HepG2 (cell line): ENCODE data around the gene INO80B. TPM values are rescaled to one million over a fixed set of nuclear protein-coding genes. Genes with fewer than 3 reads are reported as not detected.

Experiments
- GABPA ChIP-seq, 2 experiments: IDR thresholded peaks; 2 replicates each; pipeline ENCODE4 v1.6.1; 2011 to 2016; ENCODE audit warnings: low read depth in 2 of 2, low read length in 1 of 2, missing biosample characterization in 1 of 2, missing genetic modification characterization in 1 of 2
- HOXA5 ChIP-seq: sonication (generic); formaldehyde crosslinking; IDR thresholded peaks from 2 replicates; pipeline ENCODE4 v1.4.0; 2020; ENCODE audit warnings: missing genetic modification reagents
- HOXD1 ChIP-seq: sonication (generic); formaldehyde crosslinking; IDR thresholded peaks from 2 replicates; pipeline ENCODE4 v1.5.0; 2020; ENCODE audit warnings: missing genetic modification reagents
- IKZF1 ChIP-seq: fragments of 450-650 bp; IDR thresholded peaks from 2 replicates; pipeline ENCODE4 v1.7.1; 2016
- NFRKB ChIP-seq: fragments of 450-650 bp; IDR thresholded peaks from 2 replicates; pipeline ENCODE4 v1.6.1; 2017
- SAP130 ChIP-seq: IDR thresholded peaks from 2 replicates; pipeline ENCODE4 v1.6.1; 2016; ENCODE audit warnings: low read depth
- STAT5B ChIP-seq: sonication (generic); formaldehyde crosslinking; IDR thresholded peaks from 2 replicates; pipeline ENCODE4 v1.4.0; 2020; ENCODE audit warnings: missing genetic modification reagents
- ZNF180 ChIP-seq: sonication (generic); formaldehyde crosslinking; IDR thresholded peaks from 2 replicates; pipeline ENCODE4 v1.4.0; 2020; ENCODE audit warnings: low read depth, missing genetic modification reagents, borderline replicate concordance
- ZNF446 ChIP-seq: sonication (generic); formaldehyde crosslinking; IDR thresholded peaks from 2 replicates; pipeline ENCODE4 v1.5.0; 2020; ENCODE audit warnings: mild to moderate bottlenecking, missing genetic modification reagents
- ZNF678 ChIP-seq: sonication (generic); formaldehyde crosslinking; IDR thresholded peaks from 2 replicates; pipeline ENCODE4 v1.4.0; 2020; ENCODE audit warnings: mild to moderate bottlenecking, missing genetic modification reagents
- ZNF780A ChIP-seq: sonication (generic); formaldehyde crosslinking; IDR thresholded peaks from 2 replicates; pipeline ENCODE4 v1.8.0; 2022; ENCODE audit warnings: mild to moderate bottlenecking, missing genetic modification reagents, moderate library complexity
- ZNF841 ChIP-seq: sonication (generic); formaldehyde crosslinking; IDR thresholded peaks from 2 replicates; pipeline ENCODE4 v1.8.1; 2023; ENCODE audit warnings: missing genetic modification reagents, borderline replicate concordance
- polyA plus RNA-seq, 8 experiments: library from polyadenylated mRNA; depleted of rRNA in 3 of 8; stranded (reverse) in 7 of 8; unstranded in 1 of 8; fragments of >200 nt; fragmentation: Illumina TruSeq in 4 of 8; extraction: Trizol in 4 of 8; gene quantifications; 2 replicates each; pipeline versions ENCODE4 v1.2.1 to v1.2.3, GENCODE V29; 2011 to 2016; ENCODE audit warnings: low read depth in 4 of 8, missing spikeins in 1 of 8, mixed read lengths in 1 of 8; ENCODE audit not compliant: insufficient read depth in 1 of 8
- total RNA-seq, 5 experiments: library from RNA; depleted of rRNA; stranded (reverse); fragments of >200 nt; fragmentation: Illumina TruSeq; extraction: Trizol; gene quantifications; 2 replicates each; pipeline ENCODE4 v1.2.3, GENCODE V29; 2016; ENCODE audit warnings: low read depth in 1 of 5
- TF ChIP-seq, protein P1 (sequence below): fragments of 450-650 bp; IDR thresholded peaks from 2 replicates; pipeline ENCODE4 v1.6.1; 2017; ENCODE audit warnings: mild to moderate bottlenecking
- TF ChIP-seq, protein P2 (sequence below): sonication (generic); formaldehyde crosslinking; IDR thresholded peaks from 2 replicates; pipeline ENCODE4 v1.5.1; 2020; ENCODE audit warnings: mild to moderate bottlenecking, missing genetic modification reagents
- TF ChIP-seq, protein P3 (sequence below): sonication (generic); formaldehyde crosslinking; IDR thresholded peaks from 2 replicates; pipeline ENCODE4 v1.5.0; 2020; ENCODE audit warnings: mild to moderate bottlenecking, missing genetic modification reagents
- TF ChIP-seq, protein P4 (sequence below): sonication (generic); formaldehyde crosslinking; IDR thresholded peaks from 2 replicates; pipeline ENCODE4 v1.9.0; 2022; ENCODE audit warnings: missing genetic modification reagents, mild to moderate bottlenecking, borderline replicate concordance
- TF ChIP-seq, protein P5 (sequence below): sonication (generic); formaldehyde crosslinking; IDR thresholded peaks from 2 replicates; pipeline ENCODE4 v1.8.0; 2022; ENCODE audit warnings: missing genetic modification reagents, mild to moderate bottlenecking, inconsistent platforms, borderline replicate concordance

INO80B gene
- total and polyA plus RNA-seq, 2 of the 13 experiments (the other 11 are each of a cell fraction or from before 2014, with no cell fraction given) = 6.2 to 14.5 TPM

DNA sequence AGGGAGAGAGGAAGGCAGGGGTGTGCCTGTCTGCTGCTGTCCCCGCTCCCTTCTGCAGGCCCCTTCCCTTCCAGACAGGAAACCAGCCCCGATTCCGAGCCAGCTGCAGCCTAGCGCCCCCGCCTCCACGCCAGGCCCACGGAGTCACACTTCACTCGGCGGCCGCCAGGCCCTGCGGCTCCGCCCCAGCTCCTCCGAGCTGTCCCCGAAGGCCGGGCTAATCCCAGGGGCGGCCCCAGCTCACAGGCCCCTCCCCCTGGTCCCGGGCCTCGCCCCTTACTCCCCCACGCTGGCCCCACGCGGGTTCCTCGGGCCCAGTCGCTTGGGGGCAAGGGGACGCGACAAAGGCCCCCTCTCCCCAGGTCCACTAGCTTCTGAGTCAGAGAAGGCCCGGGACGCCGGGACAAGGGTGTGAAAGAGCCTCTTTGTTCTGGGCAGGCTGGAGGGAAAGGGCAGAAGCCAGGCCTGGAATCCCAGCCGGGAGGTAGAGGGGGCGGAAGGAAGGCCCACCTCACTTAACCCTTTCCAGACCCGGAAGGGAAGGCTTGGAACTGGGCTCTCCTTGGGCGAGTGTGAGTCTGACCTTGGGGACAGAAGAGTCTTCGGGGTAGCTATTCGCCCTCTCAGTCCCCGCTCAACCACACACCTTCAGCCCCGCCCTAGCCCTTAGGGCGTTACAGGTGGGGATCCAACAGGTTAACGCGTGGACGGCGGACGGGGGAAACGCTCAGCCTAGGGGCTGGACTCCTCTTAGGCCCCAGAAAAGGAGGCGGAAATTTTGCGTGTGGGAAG is 14.3 kb upstream of the INO80B start (continued):
- TF ChIP-seq, protein P1, sequence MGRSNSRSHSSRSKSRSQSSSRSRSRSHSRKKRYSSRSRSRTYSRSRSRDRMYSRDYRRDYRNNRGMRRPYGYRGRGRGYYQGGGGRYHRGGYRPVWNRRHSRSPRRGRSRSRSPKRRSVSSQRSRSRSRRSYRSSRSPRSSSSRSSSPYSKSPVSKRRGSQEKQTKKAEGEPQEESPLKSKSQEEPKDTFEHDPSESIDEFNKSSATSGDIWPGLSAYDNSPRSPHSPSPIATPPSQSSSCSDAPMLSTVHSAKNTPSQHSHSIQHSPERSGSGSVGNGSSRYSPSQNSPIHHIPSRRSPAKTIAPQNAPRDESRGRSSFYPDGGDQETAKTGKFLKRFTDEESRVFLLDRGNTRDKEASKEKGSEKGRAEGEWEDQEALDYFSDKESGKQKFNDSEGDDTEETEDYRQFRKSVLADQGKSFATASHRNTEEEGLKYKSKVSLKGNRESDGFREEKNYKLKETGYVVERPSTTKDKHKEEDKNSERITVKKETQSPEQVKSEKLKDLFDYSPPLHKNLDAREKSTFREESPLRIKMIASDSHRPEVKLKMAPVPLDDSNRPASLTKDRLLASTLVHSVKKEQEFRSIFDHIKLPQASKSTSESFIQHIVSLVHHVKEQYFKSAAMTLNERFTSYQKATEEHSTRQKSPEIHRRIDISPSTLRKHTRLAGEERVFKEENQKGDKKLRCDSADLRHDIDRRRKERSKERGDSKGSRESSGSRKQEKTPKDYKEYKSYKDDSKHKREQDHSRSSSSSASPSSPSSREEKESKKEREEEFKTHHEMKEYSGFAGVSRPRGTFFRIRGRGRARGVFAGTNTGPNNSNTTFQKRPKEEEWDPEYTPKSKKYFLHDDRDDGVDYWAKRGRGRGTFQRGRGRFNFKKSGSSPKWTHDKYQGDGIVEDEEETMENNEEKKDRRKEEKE = no peak
- TF ChIP-seq HOXD1 = 0 out of 2 replicates have a peak, but pooled peaks have one; percentile 28
- no peak for TF ChIP-seq STAT5B (CRISPR knock-in tag)
- TF ChIP-seq ZNF678 (CRISPR knock-in tag) = peak; percentile 98
- peak; percentile 95; the same call in 1 of the 2 replicates for TF ChIP-seq HOXA5
- TF ChIP-seq ZNF180 (CRISPR knock-in tag) = no peak
- no peak; the same call in 1 of the 2 replicates for TF ChIP-seq ZNF841 (CRISPR knock-in tag)
- no peak for TF ChIP-seq IKZF1
- TF ChIP-seq SAP130 = peak; percentile 91
- peak; percentile 97 for TF ChIP-seq ZNF446 (CRISPR knock-in tag)
- TF ChIP-seq, protein P2, sequence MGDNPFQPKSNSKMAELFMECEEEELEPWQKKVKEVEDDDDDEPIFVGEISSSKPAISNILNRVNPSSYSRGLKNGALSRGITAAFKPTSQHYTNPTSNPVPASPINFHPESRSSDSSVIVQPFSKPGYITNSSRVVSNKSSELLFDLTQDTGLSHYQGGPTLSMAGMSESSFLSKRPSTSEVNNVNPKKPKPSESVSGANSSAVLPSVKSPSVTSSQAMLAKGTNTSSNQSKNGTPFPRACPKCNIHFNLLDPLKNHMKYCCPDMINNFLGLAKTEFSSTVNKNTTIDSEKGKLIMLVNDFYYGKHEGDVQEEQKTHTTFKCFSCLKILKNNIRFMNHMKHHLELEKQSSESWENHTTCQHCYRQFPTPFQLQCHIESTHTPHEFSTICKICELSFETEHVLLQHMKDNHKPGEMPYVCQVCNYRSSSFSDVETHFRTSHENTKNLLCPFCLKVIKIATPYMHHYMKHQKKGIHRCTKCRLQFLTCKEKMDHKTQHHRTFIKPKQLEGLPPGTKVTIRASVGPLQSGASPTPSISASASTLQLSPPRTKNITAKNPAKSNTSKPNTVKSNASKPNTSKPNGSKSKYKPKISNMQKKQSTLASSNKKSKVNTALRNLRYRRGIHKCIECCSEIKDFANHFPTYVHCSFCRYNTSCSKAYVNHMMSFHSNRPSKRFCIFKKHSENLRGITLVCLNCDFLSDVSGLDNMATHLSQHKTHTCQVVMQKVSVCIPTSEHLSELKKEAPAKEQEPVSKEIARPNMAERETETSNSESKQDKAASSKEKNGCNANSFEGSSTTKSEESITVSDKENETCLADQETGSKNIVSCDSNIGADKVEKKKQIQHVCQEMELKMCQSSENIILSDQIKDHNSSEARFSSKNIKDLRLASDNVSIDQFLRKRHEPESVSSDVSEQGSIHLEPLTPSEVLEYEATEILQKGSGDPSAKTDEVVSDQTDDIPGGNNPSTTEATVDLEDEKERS (CRISPR knock-in tag) = peak; percentile 87
- TF ChIP-seq, protein P3, sequence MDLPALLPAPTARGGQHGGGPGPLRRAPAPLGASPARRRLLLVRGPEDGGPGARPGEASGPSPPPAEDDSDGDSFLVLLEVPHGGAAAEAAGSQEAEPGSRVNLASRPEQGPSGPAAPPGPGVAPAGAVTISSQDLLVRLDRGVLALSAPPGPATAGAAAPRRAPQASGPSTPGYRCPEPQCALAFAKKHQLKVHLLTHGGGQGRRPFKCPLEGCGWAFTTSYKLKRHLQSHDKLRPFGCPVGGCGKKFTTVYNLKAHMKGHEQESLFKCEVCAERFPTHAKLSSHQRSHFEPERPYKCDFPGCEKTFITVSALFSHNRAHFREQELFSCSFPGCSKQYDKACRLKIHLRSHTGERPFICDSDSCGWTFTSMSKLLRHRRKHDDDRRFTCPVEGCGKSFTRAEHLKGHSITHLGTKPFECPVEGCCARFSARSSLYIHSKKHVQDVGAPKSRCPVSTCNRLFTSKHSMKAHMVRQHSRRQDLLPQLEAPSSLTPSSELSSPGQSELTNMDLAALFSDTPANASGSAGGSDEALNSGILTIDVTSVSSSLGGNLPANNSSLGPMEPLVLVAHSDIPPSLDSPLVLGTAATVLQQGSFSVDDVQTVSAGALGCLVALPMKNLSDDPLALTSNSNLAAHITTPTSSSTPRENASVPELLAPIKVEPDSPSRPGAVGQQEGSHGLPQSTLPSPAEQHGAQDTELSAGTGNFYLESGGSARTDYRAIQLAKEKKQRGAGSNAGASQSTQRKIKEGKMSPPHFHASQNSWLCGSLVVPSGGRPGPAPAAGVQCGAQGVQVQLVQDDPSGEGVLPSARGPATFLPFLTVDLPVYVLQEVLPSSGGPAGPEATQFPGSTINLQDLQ (CRISPR knock-in tag) = 0 out of 2 replicates have a peak, but pooled peaks have one; percentile 18
- TF ChIP-seq, protein P4, sequence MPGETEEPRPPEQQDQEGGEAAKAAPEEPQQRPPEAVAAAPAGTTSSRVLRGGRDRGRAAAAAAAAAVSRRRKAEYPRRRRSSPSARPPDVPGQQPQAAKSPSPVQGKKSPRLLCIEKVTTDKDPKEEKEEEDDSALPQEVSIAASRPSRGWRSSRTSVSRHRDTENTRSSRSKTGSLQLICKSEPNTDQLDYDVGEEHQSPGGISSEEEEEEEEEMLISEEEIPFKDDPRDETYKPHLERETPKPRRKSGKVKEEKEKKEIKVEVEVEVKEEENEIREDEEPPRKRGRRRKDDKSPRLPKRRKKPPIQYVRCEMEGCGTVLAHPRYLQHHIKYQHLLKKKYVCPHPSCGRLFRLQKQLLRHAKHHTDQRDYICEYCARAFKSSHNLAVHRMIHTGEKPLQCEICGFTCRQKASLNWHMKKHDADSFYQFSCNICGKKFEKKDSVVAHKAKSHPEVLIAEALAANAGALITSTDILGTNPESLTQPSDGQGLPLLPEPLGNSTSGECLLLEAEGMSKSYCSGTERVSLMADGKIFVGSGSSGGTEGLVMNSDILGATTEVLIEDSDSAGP = peak; percentile 87; the same call in 1 of the 2 replicates
- no peak for TF ChIP-seq ZNF780A
- TF ChIP-seq GABPA (IDR thresholded peaks at IDR 0.05; ENCODE audit: low read depth, low read length) = peak; percentile 54
- peak; percentile 80 for TF ChIP-seq GABPA (CRISPR knock-in tag; IDR thresholded peaks at IDR 0.05; ENCODE audit: low read depth)
- TF ChIP-seq, protein P5, sequence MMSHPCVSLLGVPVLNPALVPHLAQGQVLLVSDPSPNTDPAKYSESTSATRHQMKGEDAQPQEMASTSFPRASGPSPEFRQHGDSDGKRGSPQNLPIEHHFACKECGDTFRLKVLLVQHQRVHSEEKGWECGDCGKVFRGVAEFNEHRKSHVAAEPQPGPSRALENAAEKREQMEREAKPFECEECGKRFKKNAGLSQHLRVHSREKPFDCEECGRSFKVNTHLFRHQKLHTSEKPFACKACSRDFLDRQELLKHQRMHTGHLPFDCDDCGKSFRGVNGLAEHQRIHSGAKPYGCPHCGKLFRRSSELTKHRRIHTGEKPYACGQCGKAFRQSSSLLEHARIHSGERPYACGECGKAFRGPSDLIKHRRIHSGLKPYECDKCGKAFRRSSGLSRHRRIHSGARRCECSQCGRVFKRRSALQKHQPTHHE (CRISPR knock-in tag) = peak; percentile 52; the same call in 1 of the 2 replicates
- TF ChIP-seq NFRKB = no peak
